H1 (cell line): ENCODE results near the gene CXorf65. TPM values are rescaled to one million over a fixed set of nuclear protein-coding genes. Genes with fewer than 3 reads are reported as not detected.

Experiments used
- CTCF ChIA-PET: fragments of 300-600 bp; sonication (Branson Sonifier 250); formaldehyde crosslinking; loops from one replicate; lab custom pipeline; 2021; ENCODE audit not compliant: partially characterized antibody; lab: Charles Lee
- POLR2A ChIA-PET: fragments of 300-600 bp; sonication (Branson Sonifier 250); formaldehyde crosslinking; loops from one replicate; lab custom pipeline; 2021; ENCODE audit warnings: inconsistent platforms; ENCODE audit not compliant: partially characterized antibody; lab: Charles Lee
- DNase-seq, 2 experiments: peaks; one replicate each; pipeline versions ENCODE4 v3.0.0 to v3.0.0-alpha.2; 2010 to 2022; ENCODE audit warnings: low spot score in 2 of 2, low read depth in 1 of 2, mixed read lengths in 1 of 2
- FAIRE-seq: peaks from 2 replicates; lab custom pipeline; 2011; peaks lifted over from hg19 to GRCh38; lab: Jason Lieb, UNC
- H2AFZ ChIP-seq: 2 replicates; pipeline ENCODE4 v1.8.1; 2012; ENCODE audit warnings: low read length, inconsistent platforms
- H2AK5ac ChIP-seq: 2 replicates; pipeline ENCODE4 v1.6.1; 2013; ENCODE audit warnings: low read depth, low read length
- H2BK120ac ChIP-seq: replicated peaks from 2 replicates; pipeline ENCODE3; 2013; ENCODE audit warnings: low read depth, low read length, inconsistent platforms
- H2BK12ac ChIP-seq: 2 replicates; pipeline ENCODE4 v1.6.1; 2013; ENCODE audit warnings: low read depth, low read length
- H2BK15ac ChIP-seq: 2 replicates; pipeline ENCODE4 v1.6.1; 2013; ENCODE audit warnings: low read length
- H2BK20ac ChIP-seq: 2 replicates; pipeline ENCODE4 v1.6.1; 2013; ENCODE audit warnings: low read length
- H2BK5ac ChIP-seq: 2 replicates; pipeline ENCODE4 v1.6.1; 2013; ENCODE audit warnings: low read depth, low read length
- H3K14ac ChIP-seq: 2 replicates; pipeline ENCODE4 v1.6.1; 2013; ENCODE audit warnings: inconsistent platforms; ENCODE audit not compliant: insufficient read length
- H3K18ac ChIP-seq: 2 replicates; pipeline ENCODE4 v1.6.1; 2013; ENCODE audit warnings: low read length; ENCODE audit errors: extremely low read depth
- H3K23ac ChIP-seq: 2 replicates; pipeline ENCODE4 v1.6.1; 2013; ENCODE audit warnings: inconsistent platforms; ENCODE audit not compliant: insufficient read length
- H3K23me2 ChIP-seq: 2 replicates; pipeline ENCODE4 v1.6.1; 2013; ENCODE audit warnings: low read depth, low read length
- H3K27ac ChIP-seq: 2 replicates; pipeline ENCODE4 v1.6.1; 2011; ENCODE audit warnings: low read depth, low read length, inconsistent platforms
- H3K27me3 ChIP-seq, 4 experiments: replicated peaks in 1 of 4; 1 replicate in 1 of 4; 2 replicates in 3 of 4; pipeline versions ENCODE4 v1.6.1 to v1.8.1; 2011 to 2013; ENCODE audit warnings: low read length in 3 of 4, mild to moderate bottlenecking in 3 of 4, inconsistent platforms in 2 of 4, mixed read lengths in 2 of 4, moderate library complexity in 1 of 4; ENCODE audit not compliant: control insufficient read depth in 3 of 4, insufficient read depth in 3 of 4; ENCODE audit errors: extremely low read depth in 1 of 4
- H3K36me3 ChIP-seq, 4 experiments: 2 replicates each; pipeline versions ENCODE4 v1.6.1 to v1.8.1; 2011 to 2013; ENCODE audit warnings: mild to moderate bottlenecking in 4 of 4, low read length in 3 of 4, moderate library complexity in 2 of 4, control low read depth in 1 of 4, inconsistent platforms in 1 of 4; ENCODE audit not compliant: insufficient read depth in 4 of 4, control insufficient read depth in 2 of 4
- H3K4ac ChIP-seq: replicated peaks from 2 replicates; pipeline ENCODE3; 2013; ENCODE audit warnings: low read length, low read depth, mixed read lengths, inconsistent platforms; ENCODE audit not compliant: insufficient read length
- H3K4me1 ChIP-seq, 4 experiments: replicated peaks in 1 of 4; 1 replicate in 1 of 4; 2 replicates in 3 of 4; pipeline versions ENCODE4 v1.6.1 to v1.8.1; 2011 to 2013; ENCODE audit warnings: low read length in 3 of 4, inconsistent platforms in 2 of 4, mixed read lengths in 1 of 4; ENCODE audit not compliant: insufficient read depth in 4 of 4, control insufficient read depth in 3 of 4
- H3K4me2 ChIP-seq, 2 experiments: 2 replicates each; pipeline versions ENCODE4 v1.6.1 to v1.8.1; 2011 to 2013; ENCODE audit warnings: low read depth in 2 of 2, low read length in 2 of 2, control low read depth in 1 of 2, inconsistent platforms in 1 of 2, mild to moderate bottlenecking in 1 of 2; ENCODE audit not compliant: insufficient read depth in 1 of 2
- H3K4me3 ChIP-seq, 4 experiments: fragments of 200-600, 300-600 bp in 1 of 4; sonication (generic), shearing (Covaris generic), sonication (Bioruptor Twin) in 1 of 4; 2 replicates each; pipeline versions ENCODE4 v1.5.1 to v1.8.1; 2011 to 2016; ENCODE audit warnings: low read length in 4 of 4, low read depth in 3 of 4, control low read depth in 2 of 4, inconsistent platforms in 2 of 4, mild to moderate bottlenecking in 2 of 4, mixed read lengths in 1 of 4, moderate library complexity in 1 of 4; ENCODE audit not compliant: insufficient read depth in 2 of 4; ENCODE audit errors: extremely low read depth in 1 of 4
- H3K56ac ChIP-seq: replicated peaks from 2 replicates; pipeline ENCODE3; 2013; ENCODE audit warnings: low read depth, mild to moderate bottlenecking, mixed read lengths, low read length, inconsistent platforms; ENCODE audit not compliant: insufficient read length
- H3K79me1 ChIP-seq: 2 replicates; pipeline ENCODE4 v1.6.1; 2013; ENCODE audit warnings: low read depth, low read length, control low read depth
- H3K79me2 ChIP-seq, 2 experiments: 2 replicates each; pipeline versions ENCODE4 v1.6.1 to v1.8.1; 2012 to 2013; ENCODE audit warnings: low read length in 2 of 2, mild to moderate bottlenecking in 2 of 2, inconsistent platforms in 1 of 2; ENCODE audit not compliant: insufficient read depth in 2 of 2, control insufficient read depth in 1 of 2
- H3K9ac ChIP-seq, 4 experiments: replicated peaks in 1 of 4; 1 replicate in 1 of 4; 2 replicates in 3 of 4; pipeline versions ENCODE4 v1.6.1 to v1.8.1; 2011 to 2013; ENCODE audit warnings: low read depth in 3 of 4, low read length in 3 of 4, control low read depth in 2 of 4, mild to moderate bottlenecking in 2 of 4, moderate library complexity in 2 of 4, inconsistent platforms in 1 of 4; ENCODE audit errors: extremely low read depth in 1 of 4
- H3K9me3 ChIP-seq, 2 experiments: 2 replicates each; pipeline versions ENCODE4 v1.6.1 to v1.8.1; 2012 to 2013; ENCODE audit warnings: mild to moderate bottlenecking in 2 of 2, moderate library complexity in 2 of 2, control low read depth in 1 of 2, inconsistent platforms in 1 of 2, low read depth in 1 of 2, low read length in 1 of 2, mixed read lengths in 1 of 2; ENCODE audit not compliant: insufficient read depth in 2 of 2
- H4K20me1 ChIP-seq, 2 experiments: replicated peaks in 1 of 2; 2 replicates each; pipeline versions ENCODE3 to v1.8.1; 2011 to 2013; ENCODE audit warnings: inconsistent platforms in 2 of 2, low read length in 2 of 2, mild to moderate bottlenecking in 1 of 2; ENCODE audit not compliant: insufficient read depth in 2 of 2, control insufficient read depth in 1 of 2
- H4K5ac ChIP-seq: 2 replicates; pipeline ENCODE4 v1.6.1; 2013; ENCODE audit warnings: low read length, low read depth, mixed read lengths, inconsistent platforms; ENCODE audit not compliant: insufficient read length
- H4K8ac ChIP-seq: 2 replicates; pipeline ENCODE4 v1.8.0; 2013; ENCODE audit warnings: mild to moderate bottlenecking, moderate library complexity, low read length, inconsistent platforms; ENCODE audit not compliant: insufficient read depth; ENCODE audit errors: extremely low read depth
- H4K91ac ChIP-seq: replicated peaks from 2 replicates; pipeline ENCODE3; 2013; ENCODE audit warnings: low read length, mixed read lengths, inconsistent platforms; ENCODE audit not compliant: insufficient read length
- EZH2 ChIP-seq: fragments of 200-600 bp; sonication (generic); IDR thresholded peaks from 2 replicates; pipeline ENCODE4 v1.7.1; 2012; ENCODE audit warnings: low read depth, mild to moderate bottlenecking, moderate library complexity, low read length, inconsistent platforms; ENCODE audit not compliant: severe bottlenecking
- RNF2 ChIP-seq: fragments of 200-900, 300-1000 bp; sonication (generic); IDR thresholded peaks from 2 replicates; pipeline ENCODE4 v1.7.1; 2016; ENCODE audit warnings: borderline replicate concordance, low read depth, mild to moderate bottlenecking, antibody characterized with exemption, low read length; ENCODE audit not compliant: poor library complexity, severe bottlenecking; ENCODE audit errors: missing control alignments
- SP1 ChIP-seq: IDR thresholded peaks from 2 replicates; pipeline ENCODE4 v1.6.1; 2011; ENCODE audit warnings: low read depth, low read length
- SP4 ChIP-seq: IDR thresholded peaks from 2 replicates; pipeline ENCODE4 v1.6.1; 2012; ENCODE audit warnings: low read length, inconsistent platforms
- USF2 ChIP-seq: IDR thresholded peaks from 2 replicates; pipeline ENCODE4 v1.6.1; 2011; ENCODE audit warnings: low read length, improper control_type of control experiment
- ZNF274 ChIP-seq: IDR thresholded peaks from 2 replicates; pipeline ENCODE4 v1.7.0; 2012; ENCODE audit warnings: low read length, borderline replicate concordance; ENCODE audit errors: extremely low read depth
- WGBS, 2 experiments: shearing (Covaris generic) in 1 of 2; methylation state at CpG; one replicate each; pipeline versions ENCODE4 v1.1.6 to v1.1.7; 2013 to 2015; ENCODE audit warnings: low lambda C conversion rate in 2 of 2, mixed read lengths in 2 of 2, inconsistent platforms in 1 of 2, low coverage in 1 of 2, missing lambda C conversion rate in 1 of 2; ENCODE audit not compliant: insufficient replicate concordance in 2 of 2, insufficient coverage in 1 of 2, insufficient read length in 1 of 2; ENCODE audit errors: extremely low coverage in 1 of 2, missing lambda C conversion rate in 1 of 2; 5-methylcytosine and 5-hydroxymethylcytosine counted together
- polyA plus RNA-seq, 7 experiments: library from polyadenylated mRNA; depleted of rRNA in 3 of 7; stranded (reverse) in 5 of 7; unstranded in 2 of 7; fragments of >200 nt in 5 of 7; fragments of 200-250 nt in 2 of 7; gene quantifications; 1 replicate in 5 of 7; 2 replicates in 1 of 7; 4 replicates in 1 of 7; pipeline versions ENCODE4 v1.2.1 to v1.2.3, GENCODE V29; 2011 to 2013; ENCODE audit warnings: missing spikeins in 2 of 7, mixed read lengths in 2 of 7
- total RNA-seq: library from RNA; stranded (reverse); fragmentation: NEBNext Ultra II Directional; extraction: Animal tissue kit (Norgen Biotek cat#: 25700); gene quantifications from 2 replicates; pipeline ENCODE4 v1.2.1, GENCODE V29; 2021

CXorf65 gene
- total and polyA plus RNA-seq, 2 of the 8 experiments (the other 6 are each of a cell fraction or from before 2014, with no cell fraction given): not detected

- Histone ChIP-seq H3K27ac (no peak overlapping the region), H3K56ac (no peak overlapping the region), H2AK5ac (no peak overlapping the region), H3K4me1 (peaks cover 7 to 22% (median 13%) of the 10 kb centered on the region in 4 experiments), H3K23ac (no peak overlapping the region), H3K23me2 (peaks cover 8% of the 10 kb centered on the region), H4K5ac (no peak overlapping the region), H2BK120ac (no peak overlapping the region), H3K4me2 (peak overlapping the region; percentile 80 to 95), H2BK12ac (no peak overlapping the region), H3K9me3 (no peaks in the 10 kb centered on the region), H4K91ac (no peak overlapping the region), H2BK15ac (no peak overlapping the region), H3K79me2 (peaks cover 0 to 8% of the 10 kb centered on the region in 2 experiments; a peak in 2 of 4 replicates), H3K4me3 (peak overlapping the region; percentile 68 to 78 (median 73)), H3K27me3 (peaks cover 0 to 5% (median 0%) of the 10 kb centered on the region in 4 experiments; a peak in 1 of 7 replicates), H2AFZ (no peak overlapping the region), H3K18ac (no peak overlapping the region; the same call in 1 of the 2 replicates), H3K4ac (no peak overlapping the region), H2BK5ac (no peak overlapping the region), H3K79me1 (no peaks in the 10 kb centered on the region; the same call in 1 of the 2 replicates), H3K9ac (peak overlapping the region in 2 of 4 experiments; percentile 40 to 60; a peak in 2 of 7 replicates), H4K8ac (no peak overlapping the region), H3K14ac (no peak overlapping the region), H2BK20ac (no peak overlapping the region), H3K36me3 (peaks cover 0 to 5% (median 0%) of the 10 kb centered on the region in 4 experiments; a peak in 1 of 8 replicates), H4K20me1 (peaks cover 0 to 2% of the 10 kb centered on the region in 2 experiments)
- FAIRE-seq (no peak), DNase-seq (no peak)
- POLR2A ChIA-PET: interaction anchor here (0.6 to 1.4 kb wide), 3 partner anchors 8 to 127 kb away, joined by 3 to 4 read pairs (median 4); partner anchors contain the start of gene MED12
- WGBS, 2 experiments: 0% methylated on average over 8 of the region's 9 CpGs; no CpG with 5 or more reads in 1 of the 2 experiments
- CTCF ChIA-PET: interaction anchor here (1.6 kb wide), 1 partner anchor 32 kb away, joined by 5 read pairs; no protein-coding TSS in a partner anchor
- TF ChIP-seq EZH2 (no peak), ZNF274 (no peak), SP4 (no peak), SP1 (no peak), RNF2 (no peak), USF2 (no peak)
Observed at GRCh38 chrX:71096760-71097032, 9.8 kb downstream of the CXorf65 start.
